ENCODE measurements around the gene DCAF6.

- TF ChIP-seq CTCF (IDR thresholded peaks at IDR 0.05) (no peak), EZH2 (IDR thresholded peaks at IDR 0.05) (no peak)
Observed at GRCh38 chr1:167950569-167950968, 14.1 kb downstream of the DCAF6 start.
